VCaP (cell line): ENCODE data around the gene CFAP410.
A peak's percentile ranks its signal among the peaks of the same experiment; 100 is the strongest.

Experiments used
- H3K27ac ChIP-seq: fragments of 450-650 bp; 2 replicates; pipeline ENCODE4 v1.5.1; 2017
- CTCF ChIP-seq: fragments of 450-650 bp; conservative IDR thresholded peaks from 2 replicates; pipeline ENCODE4 v1.5.1; 2017; ENCODE audit warnings: mild to moderate bottlenecking, moderate library complexity

The CFAP410 gene

GRCh38 chr21:44335266-44336059 lies 3.7 kb downstream of the CFAP410 start:
- TF ChIP-seq CTCF, result no peak
- H3K27ac ChIP-seq, result peak overlapping the region; percentile 51; the same call in 1 of the 2 replicates

GRCh38 chr21:44334329-44335030 lies 4.7 kb downstream of the CFAP410 start:
- TF ChIP-seq CTCF, result no peak
- H3K27ac ChIP-seq, result peak overlapping the region; percentile 51; the same call in 1 of the 2 replicates

- no peak for TF ChIP-seq CTCF
- peak overlapping the region; percentile 51; the same call in 1 of the 2 replicates for H3K27ac ChIP-seq
Observed at GRCh38 chr21:44333509-44334328, 5.5 kb downstream of the CFAP410 start.

GRCh38 chr21:44332965-44333364 lies 6.2 kb downstream of the CFAP410 start:
- TF ChIP-seq CTCF, result no peak

GRCh38 chr21:44332383-44332782 lies 6.8 kb downstream of the CFAP410 start:
- no peak for TF ChIP-seq CTCF
- H3K27ac ChIP-seq, result no peak overlapping the region

More at GRCh38 chr21:44332965-44333364, 6.2 kb downstream of the CFAP410 start:
- no peak overlapping the region for H3K27ac ChIP-seq

GRCh38 chr21:44331650-44332307 lies 7.4 kb downstream of the CFAP410 start:
- no peak for TF ChIP-seq CTCF
- H3K27ac ChIP-seq, result no peak overlapping the region
